Measurements from ENCODE around the gene USP15. TPM values are rescaled to one million over a fixed set of nuclear protein-coding genes. Genes with fewer than 3 reads are reported as not detected.

USP15 gene
- total and polyA plus RNA-seq, 2 donors (not counting 3 experiments of a cell fraction or from before 2014, with no cell fraction given), result 20.0 to 61.8 TPM

GRCh38 chr12:62278022-62278421 lies 17.8 kb downstream of the USP15 start:
- ChIA-PET CTCF (interaction anchor here (1.5 kb wide), 1 partner anchor 10 kb away, joined by 6 read pairs; no protein-coding TSS in a partner anchor), POLR2A (no interaction called here)
- no peak overlapping the region for H3K4me2 ChIP-seq (ENCODE audit: insufficient read depth, low read length)
- no peak overlapping the region for H3K27ac ChIP-seq (ENCODE audit: insufficient read depth, low read depth, low read length)
- peaks cover 3% of the 10 kb centered on the region for H3K4me1 ChIP-seq (ENCODE audit: control insufficient read depth, extremely low read depth, insufficient read depth, low read length)
- TF ChIP-seq POLR2A (IDR thresholded peaks at IDR 0.05; ENCODE audit: low read depth, low read length), result no peak
- no peak for TF ChIP-seq FOS (IDR thresholded peaks at IDR 0.05; ENCODE audit: borderline replicate concordance, insufficient read depth, low read length)
- no peak for TF ChIP-seq GATA2 (IDR thresholded peaks at IDR 0.05; ENCODE audit: insufficient read depth, insufficient read length, low read depth, low read length)
- TF ChIP-seq EZH2 (IDR thresholded peaks at IDR 0.05; ENCODE audit: borderline replicate concordance, low read depth, low read length, severe bottlenecking), result no peak
- H4K20me1 ChIP-seq (replicated peaks; ENCODE audit: control insufficient read depth, extremely low read depth, insufficient read depth, low read length), result peaks cover 22% of the 10 kb centered on the region
- H3K9me1 ChIP-seq (replicated peaks; ENCODE audit: control insufficient read depth, extremely low read depth, insufficient read depth, low read length), result no peaks in the 10 kb centered on the region
- no peak for FAIRE-seq
- peaks cover 99% of the 10 kb centered on the region for H3K79me2 ChIP-seq (ENCODE audit: control insufficient read depth, insufficient read depth, low read length)
- H3K36me3 ChIP-seq (ENCODE audit: control insufficient read depth in 2 of 2, extremely low read depth in 1 of 2, insufficient read depth in 2 of 2, low read length in 2 of 2), result no peaks in the 10 kb centered on the region
- no peak overlapping the region for H3K9ac ChIP-seq (replicated peaks; ENCODE audit: extremely low read depth, insufficient read depth, low read length)
- no peaks in the 10 kb centered on the region for H3K27me3 ChIP-seq (ENCODE audit: control insufficient read depth in 2 of 2, insufficient read depth in 2 of 2, low read length in 2 of 2)
- no peak for DNase-seq (ENCODE audit: low read depth, low spot score)
- H3K9me3 ChIP-seq (replicated peaks; ENCODE audit: control insufficient read depth, insufficient read depth, low read length), result no peaks in the 10 kb centered on the region
- BruUV-seq (replicated peaks), result no TSS peak
- intact Hi-C loops (cut with micrococcal nuclease), result no loop called here
- no peak overlapping the region for H2AFZ ChIP-seq (ENCODE audit: low read depth, low read length)
- no peak overlapping the region for H3K4me3 ChIP-seq (replicated peaks in 1 of 3; ENCODE audit: insufficient read depth in 1 of 3, low read depth in 1 of 3, low read length in 3 of 3)
- dilution Hi-C loops (cut with MboI; ENCODE audit: extremely low pct_ligation_motif_present, low sequenced_read_pairs), result no loop called here

DNA sequence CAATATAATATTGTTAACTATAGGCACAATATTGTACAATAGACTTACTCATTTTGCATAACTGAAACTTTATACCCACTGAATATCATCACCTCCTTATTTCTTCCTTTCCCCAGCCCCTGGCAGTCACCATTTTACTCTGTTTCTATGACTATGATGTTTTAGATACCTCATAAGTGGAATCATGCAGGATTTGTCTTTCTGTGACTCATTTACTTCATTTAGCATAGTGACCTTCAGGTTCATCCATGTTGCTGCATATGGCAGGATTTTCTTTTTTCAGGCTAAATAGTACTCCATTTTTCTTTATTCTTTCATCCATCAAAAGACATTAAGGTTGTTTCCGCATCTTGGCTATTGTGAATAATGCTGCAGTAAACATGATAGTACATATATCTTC lies 18.9 kb downstream of the USP15 start:
- H4K20me1 ChIP-seq (replicated peaks; ENCODE audit: control insufficient read depth, extremely low read depth, insufficient read depth, low read length), result peaks cover 16% of the 10 kb centered on the region
- no peak overlapping the region for H3K4me3 ChIP-seq (replicated peaks in 1 of 3; ENCODE audit: insufficient read depth in 1 of 3, low read depth in 1 of 3, low read length in 3 of 3)
- no peaks in the 10 kb centered on the region for H3K27me3 ChIP-seq (ENCODE audit: control insufficient read depth in 2 of 2, insufficient read depth in 2 of 2, low read length in 2 of 2)
- H3K36me3 ChIP-seq (ENCODE audit: control insufficient read depth in 2 of 2, extremely low read depth in 1 of 2, insufficient read depth in 2 of 2, low read length in 2 of 2), result no peaks in the 10 kb centered on the region
- intact Hi-C loops (cut with micrococcal nuclease), result no loop called here
- no peak overlapping the region for H3K27ac ChIP-seq (ENCODE audit: insufficient read depth, low read depth, low read length)
- ChIA-PET POLR2A (no interaction called here), CTCF (no interaction called here)
- TF ChIP-seq, protein P1, sequence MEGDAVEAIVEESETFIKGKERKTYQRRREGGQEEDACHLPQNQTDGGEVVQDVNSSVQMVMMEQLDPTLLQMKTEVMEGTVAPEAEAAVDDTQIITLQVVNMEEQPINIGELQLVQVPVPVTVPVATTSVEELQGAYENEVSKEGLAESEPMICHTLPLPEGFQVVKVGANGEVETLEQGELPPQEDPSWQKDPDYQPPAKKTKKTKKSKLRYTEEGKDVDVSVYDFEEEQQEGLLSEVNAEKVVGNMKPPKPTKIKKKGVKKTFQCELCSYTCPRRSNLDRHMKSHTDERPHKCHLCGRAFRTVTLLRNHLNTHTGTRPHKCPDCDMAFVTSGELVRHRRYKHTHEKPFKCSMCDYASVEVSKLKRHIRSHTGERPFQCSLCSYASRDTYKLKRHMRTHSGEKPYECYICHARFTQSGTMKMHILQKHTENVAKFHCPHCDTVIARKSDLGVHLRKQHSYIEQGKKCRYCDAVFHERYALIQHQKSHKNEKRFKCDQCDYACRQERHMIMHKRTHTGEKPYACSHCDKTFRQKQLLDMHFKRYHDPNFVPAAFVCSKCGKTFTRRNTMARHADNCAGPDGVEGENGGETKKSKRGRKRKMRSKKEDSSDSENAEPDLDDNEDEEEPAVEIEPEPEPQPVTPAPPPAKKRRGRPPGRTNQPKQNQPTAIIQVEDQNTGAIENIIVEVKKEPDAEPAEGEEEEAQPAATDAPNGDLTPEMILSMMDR (IDR thresholded peaks at IDR 0.05; ENCODE audit: extremely low read depth in 1 of 2, insufficient read depth in 1 of 2, low read depth in 1 of 2, low read length in 2 of 2), result no peak
- no peak for TF ChIP-seq EZH2 (IDR thresholded peaks at IDR 0.05; ENCODE audit: borderline replicate concordance, low read depth, low read length, severe bottlenecking)
- TF ChIP-seq MAX (IDR thresholded peaks at IDR 0.05; ENCODE audit: insufficient read depth, insufficient read length), result no peak
- no peak for TF ChIP-seq POLR2AphosphoS5 (IDR thresholded peaks at IDR 0.05; ENCODE audit: insufficient read depth, low read depth, low read length)
- no peak for TF ChIP-seq POLR2A (IDR thresholded peaks at IDR 0.05; ENCODE audit: low read depth, low read length)
- TF ChIP-seq MYC (IDR thresholded peaks at IDR 0.05; ENCODE audit: low read depth, low read length), result no peak
- TF ChIP-seq FOS (IDR thresholded peaks at IDR 0.05; ENCODE audit: borderline replicate concordance, insufficient read depth, low read length), result no peak
- TF ChIP-seq GATA2 (IDR thresholded peaks at IDR 0.05; ENCODE audit: insufficient read depth, insufficient read length, low read depth, low read length), result no peak
- TF ChIP-seq JUN (IDR thresholded peaks at IDR 0.05; ENCODE audit: borderline replicate concordance, insufficient read depth, insufficient read length, low read depth), result no peak
- H3K79me2 ChIP-seq (ENCODE audit: control insufficient read depth, insufficient read depth, low read length), result peaks cover 99% of the 10 kb centered on the region
- FAIRE-seq, result no peak
- no peaks in the 10 kb centered on the region for H3K9me3 ChIP-seq (replicated peaks; ENCODE audit: control insufficient read depth, insufficient read depth, low read length)
- no peaks in the 10 kb centered on the region for H3K9me1 ChIP-seq (replicated peaks; ENCODE audit: control insufficient read depth, extremely low read depth, insufficient read depth, low read length)
- H3K4me1 ChIP-seq (ENCODE audit: control insufficient read depth, extremely low read depth, insufficient read depth, low read length), result no peaks in the 10 kb centered on the region
- H3K9ac ChIP-seq (replicated peaks; ENCODE audit: extremely low read depth, insufficient read depth, low read length), result no peak overlapping the region
- dilution Hi-C loops (cut with MboI; ENCODE audit: extremely low pct_ligation_motif_present, low sequenced_read_pairs), result no loop called here
- no peak for DNase-seq (ENCODE audit: low read depth, low spot score)
- H2AFZ ChIP-seq (ENCODE audit: low read depth, low read length), result no peak overlapping the region
- no TSS peak for BruUV-seq (replicated peaks)
- no peak overlapping the region for H3K4me2 ChIP-seq (ENCODE audit: insufficient read depth, low read length)

Data from endothelial cell of umbilical vein (primary cell).